Smooth muscle cell of the brain vasculature (primary cell): ENCODE results near the gene PIGQ.

ENCODE experiments used
- DNase-seq: peaks from one replicate; pipeline ENCODE4 v3.0.0-alpha.2; 2012; ENCODE audit warnings: low read depth, low spot score

The PIGQ gene

DNA sequence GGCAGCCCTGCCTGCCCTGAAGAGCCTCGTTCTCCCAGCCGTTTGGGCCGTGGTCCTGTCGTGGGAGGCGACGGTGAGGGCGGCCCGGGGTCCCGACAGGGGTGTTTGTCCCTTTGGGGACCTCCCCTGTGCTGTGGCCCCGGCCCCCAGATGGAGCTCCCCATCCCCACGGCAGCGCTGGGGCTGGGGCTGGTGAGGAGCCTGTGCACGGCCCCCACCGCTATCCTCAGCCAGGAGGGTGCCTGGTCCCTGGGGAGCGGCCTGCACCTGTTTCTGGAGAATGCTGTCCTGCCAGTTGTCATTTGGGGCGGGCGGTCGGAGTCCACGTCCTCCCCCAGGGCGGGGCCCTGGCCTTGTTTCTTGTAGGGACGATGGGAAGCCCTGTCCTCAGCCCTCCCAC, 35.6 kb upstream of the PIGQ start:
- no peak for DNase-seq

DNA sequence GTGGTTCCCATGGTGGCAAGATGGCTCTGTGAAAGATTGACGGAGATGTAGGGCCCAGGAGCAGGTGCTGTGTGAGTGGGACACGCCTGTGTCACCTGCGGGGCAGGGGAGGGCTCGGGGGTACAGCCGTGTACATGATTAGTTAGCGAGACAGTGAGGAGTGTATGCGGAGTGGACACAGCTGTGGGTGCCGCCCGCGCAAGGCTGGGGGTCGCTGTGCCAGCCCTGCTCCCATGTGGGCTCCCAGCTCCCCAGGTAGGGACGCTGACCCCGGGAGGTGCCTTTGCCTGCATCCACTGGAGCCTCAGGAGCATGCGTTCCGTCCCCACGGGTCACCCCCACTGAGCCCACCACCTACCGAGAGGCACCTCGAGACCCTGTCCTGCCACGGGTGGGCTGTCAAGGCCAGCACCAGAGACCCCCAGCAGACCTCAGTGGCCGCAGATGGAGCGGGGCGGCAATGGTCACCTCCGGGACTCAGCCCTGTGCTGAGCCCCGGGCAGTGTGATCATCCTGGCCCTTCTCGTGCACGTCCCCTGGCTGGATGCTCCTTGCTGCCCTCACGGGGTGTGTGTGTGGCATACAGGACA, 34.8 kb upstream of the PIGQ start:
- DNase-seq: no peak

DNA sequence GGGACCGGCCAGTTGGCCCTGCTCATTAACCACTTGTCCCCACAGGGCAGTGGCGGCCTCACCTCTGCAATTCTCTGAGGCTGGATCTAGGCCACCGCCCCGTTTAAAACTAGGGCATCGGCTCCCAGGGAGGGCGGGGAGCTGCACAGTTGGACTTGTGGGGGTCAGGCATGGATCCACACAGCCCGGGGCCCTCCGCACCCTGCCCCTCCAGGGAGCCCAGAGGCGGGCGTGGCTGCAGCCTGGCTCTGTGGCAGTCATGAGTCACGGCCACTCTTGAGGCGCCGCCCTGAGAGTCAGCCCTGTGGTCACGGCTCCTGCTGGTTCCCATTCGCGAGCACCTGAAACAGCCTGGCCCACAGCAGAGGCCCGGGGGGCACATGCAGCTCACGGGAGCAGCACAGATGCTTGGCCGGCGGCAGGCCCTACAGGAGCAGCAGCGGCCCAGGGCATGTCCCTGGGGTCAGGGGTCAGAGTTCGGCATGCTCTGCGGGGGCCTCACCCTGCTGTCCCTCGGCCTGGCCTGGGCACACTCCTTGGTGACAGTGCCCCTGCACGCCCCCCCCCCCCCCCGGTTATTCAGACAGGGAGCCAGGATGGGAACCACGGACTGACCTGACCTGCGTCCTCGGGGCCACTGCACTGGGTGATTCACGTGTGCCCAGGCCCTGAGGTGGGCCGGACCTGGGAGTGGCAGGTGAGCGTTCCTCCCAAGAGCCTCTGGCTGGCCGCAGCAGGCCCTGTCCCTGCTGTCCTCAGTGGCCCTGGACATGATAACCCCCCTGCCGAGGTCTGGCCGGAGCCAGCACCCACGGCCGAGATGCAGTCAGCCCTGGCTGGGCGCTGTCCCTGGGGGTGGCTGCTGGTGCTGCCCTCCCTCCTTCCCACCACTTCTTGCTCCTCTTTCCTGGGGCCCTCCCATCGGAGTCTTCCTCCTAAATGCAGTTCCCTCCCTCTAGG, 34.0 kb upstream of the PIGQ start:
- DNase-seq: no peak

DNA sequence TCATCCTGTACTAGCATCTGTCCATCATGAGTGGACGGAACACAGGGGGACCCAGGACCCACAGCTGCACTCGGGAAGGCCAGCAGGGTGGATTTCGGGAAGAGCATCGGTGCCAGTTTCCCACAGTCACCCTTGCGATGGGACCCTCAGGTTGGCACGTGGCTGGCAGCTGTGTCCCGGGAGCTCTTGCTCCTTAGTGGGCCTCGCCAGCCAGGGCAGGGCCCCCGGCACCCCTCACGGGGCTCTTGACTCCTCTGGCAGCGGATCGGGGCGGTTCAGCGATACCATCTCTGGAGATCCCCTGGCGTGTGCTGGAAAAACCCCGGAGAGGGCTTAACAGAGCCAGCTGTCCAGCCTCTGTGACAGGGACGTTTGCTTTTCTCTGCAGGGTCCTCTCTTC, 33.0 kb upstream of the PIGQ start:
- DNase-seq: no peak

DNA sequence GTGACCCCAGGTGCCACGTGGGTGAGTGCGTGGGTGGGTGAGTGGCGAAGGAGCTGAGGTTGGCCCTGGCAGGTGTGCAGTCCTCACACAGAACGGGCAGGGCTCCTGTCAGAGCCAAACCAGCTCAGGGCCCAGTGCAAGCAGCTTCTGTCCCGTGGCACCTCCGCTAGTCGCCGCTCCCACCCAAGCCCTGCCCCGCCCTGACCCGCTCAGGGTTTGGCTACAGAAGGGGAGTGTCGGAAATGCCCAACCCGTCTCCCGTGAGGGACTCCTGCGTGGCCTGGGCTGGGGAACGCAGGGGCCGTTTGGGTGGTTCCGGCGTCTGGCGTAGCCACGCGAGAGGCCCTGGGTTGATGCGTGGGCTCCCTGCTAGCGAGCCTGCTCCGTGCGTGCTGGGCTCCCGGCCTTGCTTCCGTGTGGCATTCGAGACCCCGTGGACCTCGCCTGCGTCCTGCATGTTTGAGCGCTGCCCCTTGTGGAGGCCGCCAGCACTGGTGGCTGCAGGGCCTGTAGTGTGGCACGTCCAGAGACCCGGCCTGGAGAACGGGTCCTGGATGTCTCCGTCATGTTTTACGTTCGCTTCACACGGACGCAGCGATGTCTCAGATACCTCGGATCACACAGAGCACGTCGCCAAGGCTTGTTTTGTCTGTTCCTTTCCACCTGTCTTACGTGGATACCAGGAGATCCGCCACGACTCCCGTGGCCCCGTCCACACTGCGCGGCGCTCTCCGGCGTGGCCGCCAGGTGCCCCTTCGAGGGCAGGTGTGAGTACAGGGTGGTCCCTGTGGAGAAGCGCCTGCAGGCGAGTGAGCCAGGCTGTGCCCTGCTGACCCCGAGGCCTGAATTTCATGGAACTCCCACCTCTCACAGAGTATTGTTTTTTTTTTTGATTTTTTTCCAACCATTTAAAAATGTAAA, 32.1 kb upstream of the PIGQ start:
- DNase-seq: no peak

DNA sequence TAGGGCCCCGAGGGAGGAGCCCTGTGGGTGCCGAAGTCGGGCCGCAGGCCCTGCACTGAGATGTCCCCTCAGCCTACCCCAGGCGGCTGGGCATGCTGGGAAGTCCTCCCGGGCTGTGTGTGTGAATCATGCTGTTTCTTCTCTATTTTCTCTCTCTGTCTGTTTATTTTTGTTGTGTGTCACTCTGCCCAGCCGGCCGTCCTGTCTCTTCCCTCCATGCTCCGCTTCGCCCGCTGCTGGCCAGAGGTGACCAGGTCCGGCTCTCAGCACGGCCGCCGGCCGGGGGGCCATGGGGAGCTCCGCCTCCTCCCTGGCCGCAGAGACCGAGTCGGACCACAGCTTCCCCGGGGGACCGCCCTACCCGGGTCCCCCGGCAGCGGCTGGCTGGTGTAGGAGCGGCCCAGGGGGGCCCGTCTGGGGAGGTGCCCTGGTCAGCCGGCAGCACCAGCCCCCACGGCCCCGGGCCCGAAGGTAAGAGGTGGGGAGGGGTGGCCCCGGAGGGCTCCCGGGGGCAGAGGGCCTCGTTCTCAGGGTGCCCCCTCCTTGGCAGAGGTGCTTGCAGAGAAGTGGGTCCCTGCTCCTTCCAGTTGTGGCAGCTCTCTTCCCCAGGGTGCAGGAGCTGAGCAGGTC, 29.8 kb upstream of the PIGQ start:
- no peak for DNase-seq

DNA sequence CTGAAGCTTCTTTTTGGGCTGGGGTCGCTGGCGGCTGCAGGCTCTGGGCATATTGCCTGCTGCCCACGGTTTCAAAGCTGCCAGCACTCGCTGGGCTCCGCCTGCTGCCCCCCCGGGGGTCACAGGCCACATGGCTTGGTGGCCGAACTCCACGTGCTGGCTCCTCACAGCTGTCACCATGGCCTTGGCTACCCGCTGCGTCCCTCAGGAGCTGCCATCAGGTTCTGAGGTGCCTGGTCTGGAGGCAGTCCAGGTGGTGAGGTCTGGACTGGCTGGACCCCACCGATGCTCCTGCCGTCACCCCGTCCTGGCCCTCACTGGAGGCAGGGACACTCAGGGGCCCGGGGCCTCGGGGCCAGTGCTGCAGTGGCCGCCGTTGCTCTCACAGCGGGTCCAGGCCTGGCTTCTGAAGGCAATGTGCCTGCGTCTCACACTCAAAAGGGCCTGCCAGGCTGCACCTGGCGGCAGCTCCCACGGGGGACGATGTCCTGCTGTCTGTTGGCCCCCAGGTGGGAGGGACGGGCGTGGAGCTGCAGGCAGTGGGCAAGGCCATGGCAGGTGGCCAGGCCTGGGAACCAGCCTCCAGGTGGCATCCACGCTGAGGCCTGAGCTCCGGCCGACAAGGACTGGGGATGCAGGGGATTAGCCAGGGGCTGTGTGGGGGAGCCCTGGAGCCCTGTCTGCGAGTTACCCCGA, 29.0 kb upstream of the PIGQ start:
- no peak for DNase-seq

DNA sequence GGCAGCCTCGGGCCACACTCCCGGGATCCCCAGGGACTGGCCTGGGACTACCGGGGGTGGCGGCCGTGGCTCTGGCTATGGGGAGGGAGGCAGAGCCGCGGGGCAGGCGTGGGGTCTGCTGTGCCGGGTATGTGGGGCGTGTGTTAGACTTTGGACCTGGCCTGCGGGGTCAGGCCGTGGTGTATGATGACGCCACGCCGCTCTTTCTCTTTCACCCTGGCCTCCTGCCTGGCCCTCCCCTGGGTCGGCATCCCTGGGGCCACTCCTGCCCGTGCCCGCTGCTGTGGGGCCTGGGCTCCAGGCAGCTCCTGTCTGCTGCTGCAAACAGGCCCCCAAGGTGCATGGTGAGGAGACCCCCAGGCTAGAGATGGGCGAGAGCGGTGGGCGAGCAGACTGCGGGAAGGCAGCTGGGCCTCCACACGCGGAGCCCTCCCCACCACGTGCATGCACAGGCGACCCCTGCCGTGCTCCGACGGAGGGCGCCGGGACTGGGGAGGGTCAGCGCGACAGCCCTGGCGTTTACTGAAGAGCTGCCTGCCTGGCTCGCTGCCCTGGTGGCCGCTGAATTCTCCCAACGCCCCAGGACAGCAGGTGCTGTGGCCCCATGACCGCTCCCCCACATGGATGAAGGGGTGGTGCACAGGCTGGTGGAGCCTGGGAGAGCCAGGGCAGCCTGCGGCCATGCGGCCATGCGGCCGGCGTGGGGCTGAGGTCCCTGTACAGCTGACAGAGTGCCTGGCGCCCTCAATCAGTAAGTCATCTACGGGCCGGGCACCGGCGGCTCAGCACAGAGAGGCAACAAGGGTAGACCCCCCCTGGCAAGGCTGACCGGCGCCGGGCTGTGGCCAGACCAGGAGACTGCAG, 26.2 kb upstream of the PIGQ start:
- no peak for DNase-seq

DNA sequence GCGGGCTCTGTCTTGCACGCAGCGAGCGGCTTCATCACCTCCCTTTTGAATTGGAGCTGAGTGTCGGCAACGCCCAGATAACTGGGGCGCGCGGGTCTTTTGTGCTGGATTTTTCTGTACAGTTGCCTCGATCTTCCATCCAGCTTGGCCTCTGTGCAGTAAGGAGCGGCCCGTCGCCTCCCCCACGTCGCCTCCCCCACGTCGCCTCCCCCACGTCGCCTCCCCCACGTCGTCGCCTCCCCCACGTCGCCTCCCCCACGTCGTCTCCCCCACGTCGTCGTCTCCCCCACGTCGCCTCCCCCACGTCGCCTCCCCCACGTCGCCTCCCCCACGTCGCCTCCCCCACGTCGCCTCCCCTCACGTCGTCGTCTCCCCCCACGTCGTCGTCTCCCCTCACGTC, 25.3 kb upstream of the PIGQ start:
- DNase-seq: no peak

DNA sequence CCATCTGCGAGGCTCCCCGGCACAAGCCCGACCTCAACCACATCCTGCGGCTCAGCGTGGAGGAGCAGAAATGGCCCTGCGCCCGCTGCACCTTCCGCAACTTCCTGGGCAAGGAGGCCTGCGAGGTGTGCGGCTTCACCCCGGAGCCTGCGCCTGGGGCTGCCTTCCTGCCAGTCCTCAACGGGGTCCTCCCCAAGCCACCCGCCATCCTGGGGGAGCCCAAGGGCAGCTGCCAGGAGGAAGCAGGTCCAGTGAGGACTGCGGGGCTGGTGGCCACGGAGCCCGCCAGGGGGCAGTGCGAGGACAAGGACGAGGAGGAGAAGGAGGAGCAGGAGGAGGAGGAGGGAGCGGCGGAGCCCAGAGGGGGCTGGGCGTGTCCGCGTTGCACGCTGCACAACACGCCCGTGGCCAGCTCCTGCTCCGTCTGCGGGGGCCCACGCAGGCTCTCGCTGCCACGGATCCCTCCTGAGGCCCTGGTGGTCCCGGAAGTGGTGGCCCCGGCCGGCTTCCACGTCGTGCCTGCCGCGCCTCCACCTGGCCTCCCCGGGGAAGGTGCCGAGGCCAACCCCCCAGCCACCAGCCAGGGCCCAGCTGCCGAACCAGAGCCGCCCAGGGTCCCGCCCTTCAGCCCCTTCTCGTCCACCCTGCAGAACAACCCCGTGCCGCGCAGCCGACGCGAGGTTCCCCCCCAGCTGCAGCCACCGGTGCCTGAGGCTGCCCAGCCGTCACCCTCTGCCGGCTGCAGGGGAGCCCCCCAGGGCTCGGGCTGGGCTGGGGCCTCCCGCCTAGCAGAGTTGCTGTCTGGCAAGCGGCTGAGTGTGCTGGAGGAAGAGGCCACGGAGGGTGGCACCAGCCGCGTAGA, 22.6 kb upstream of the PIGQ start:
- no peak for DNase-seq

DNA sequence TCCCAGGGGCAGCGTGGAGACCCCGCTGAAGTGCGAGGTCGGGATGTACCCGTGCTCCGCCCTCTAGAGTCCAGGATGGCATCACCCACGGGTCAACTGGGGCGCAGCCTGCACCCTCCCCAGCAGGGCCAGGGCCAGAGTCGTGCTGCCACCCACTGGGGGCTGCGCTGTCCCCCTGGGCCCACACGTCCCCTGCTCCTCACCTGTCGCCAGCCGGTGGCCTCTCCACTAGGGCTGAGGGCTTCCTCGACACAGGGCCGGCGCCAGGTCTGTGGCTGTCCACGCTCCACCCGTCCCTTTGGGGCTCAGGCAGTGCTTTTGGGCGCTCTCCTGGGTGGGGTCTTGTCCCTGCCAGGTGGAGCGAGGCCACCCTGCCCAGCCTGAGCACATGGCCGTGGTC, 21.2 kb upstream of the PIGQ start:
- no peak for DNase-seq

DNA sequence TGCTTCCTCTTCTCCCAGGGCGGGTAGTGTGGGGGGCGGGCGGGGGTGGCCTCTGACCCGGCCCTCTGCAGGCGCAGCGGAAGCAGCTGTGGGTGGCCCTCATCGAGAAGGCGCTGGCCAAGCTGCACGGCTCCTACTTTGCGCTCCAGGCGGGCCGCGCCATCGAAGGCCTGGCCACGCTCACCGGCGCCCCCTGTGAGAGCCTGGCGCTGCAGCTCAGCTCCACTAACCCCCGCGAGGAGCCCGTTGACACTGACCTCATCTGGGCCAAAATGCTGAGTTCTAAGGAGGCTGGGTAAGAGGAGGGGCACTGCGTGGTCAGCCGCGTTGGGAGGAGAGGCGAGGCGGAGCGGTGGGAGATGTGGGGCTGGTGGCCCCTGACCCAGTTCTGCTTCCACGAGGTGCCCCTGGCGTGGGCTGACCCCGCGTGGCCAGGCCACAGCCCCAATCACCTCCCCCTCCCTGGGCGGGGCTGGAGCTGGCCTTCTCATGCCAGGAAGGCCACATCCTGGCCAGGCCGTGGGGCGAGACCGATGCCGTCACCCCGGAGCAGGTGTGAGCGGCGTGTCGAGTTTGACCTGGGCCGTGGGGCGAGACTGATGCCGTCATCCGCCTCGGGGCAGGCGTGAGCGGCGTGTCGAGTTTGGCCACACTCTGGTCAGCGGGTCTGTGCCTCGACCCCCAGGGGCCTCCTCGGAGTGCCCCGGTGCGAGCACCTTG, 20.1 kb upstream of the PIGQ start:
- DNase-seq: no peak

DNA sequence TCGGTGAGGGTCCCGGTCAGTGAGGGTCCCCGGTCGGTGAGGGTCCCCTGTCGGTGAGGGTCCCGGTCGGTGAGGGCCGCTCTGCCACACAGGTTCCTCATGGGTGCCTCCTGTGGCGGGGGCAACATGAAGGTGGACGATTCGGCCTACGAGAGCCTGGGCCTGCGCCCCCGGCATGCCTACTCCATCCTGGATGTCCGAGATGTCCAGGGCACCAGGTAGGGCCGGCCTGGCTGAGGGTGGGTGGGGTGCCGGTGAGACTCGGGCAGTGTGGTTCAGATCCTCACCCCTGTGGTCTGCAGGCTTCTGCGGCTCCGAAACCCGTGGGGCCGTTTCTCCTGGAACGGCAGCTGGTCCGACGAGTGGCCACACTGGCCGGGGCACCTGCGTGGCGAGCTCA, 18.6 kb upstream of the PIGQ start:
- DNase-seq: no peak

DNA sequence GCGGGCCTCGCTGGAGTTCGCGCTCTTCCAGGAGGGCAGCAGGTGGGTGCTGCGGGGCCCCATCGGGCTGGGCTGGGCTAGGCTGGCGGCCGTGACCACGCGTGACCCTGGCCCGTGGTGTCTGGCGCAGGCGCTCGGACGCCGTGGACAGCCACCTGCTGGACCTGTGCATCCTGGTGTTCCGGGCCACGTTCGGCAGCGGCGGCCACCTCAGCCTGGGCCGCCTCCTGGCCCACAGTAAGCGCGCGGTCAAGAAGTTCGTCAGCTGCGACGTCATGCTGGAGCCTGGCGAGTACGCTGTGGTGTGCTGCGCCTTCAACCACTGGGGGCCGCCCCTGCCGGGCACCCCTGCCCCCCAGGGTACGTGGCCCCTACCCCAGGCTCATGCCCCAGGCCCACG, 17.6 kb upstream of the PIGQ start:
- no peak for DNase-seq

DNA sequence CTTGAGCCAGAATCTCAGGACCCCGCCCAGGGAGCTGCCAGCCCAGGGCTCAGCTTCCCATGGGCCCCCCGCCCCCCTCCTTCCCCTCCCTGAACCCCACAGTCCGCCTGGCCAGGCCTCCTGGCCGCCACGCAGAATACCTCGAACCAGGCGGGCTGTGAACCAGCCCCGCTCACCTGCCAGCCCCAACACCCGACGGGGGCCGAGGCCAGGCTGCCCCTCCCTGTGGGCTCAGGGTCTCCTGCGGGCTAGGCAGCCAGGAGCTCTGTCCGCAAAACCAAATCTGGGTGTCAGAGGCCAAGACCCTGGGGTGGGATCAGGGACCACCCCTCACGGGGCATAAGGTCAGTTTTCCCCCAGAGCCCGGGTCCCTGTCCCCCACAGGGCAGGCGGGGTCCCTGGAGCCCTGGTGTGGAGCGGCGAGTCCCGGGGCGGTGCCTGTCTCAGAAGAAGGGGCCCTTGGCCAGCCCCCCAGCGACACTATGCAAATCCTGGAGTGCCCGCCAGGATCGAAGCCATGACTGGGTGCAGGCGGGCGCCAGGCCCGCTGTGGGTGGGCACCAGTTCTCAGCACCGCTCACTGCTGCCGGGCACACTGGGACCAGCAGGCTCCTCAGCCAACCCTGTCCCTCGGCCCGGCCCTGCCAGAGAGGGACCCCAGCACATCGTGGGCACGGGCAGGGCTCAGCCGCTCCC, 16.0 kb upstream of the PIGQ start:
- no peak for DNase-seq

DNA sequence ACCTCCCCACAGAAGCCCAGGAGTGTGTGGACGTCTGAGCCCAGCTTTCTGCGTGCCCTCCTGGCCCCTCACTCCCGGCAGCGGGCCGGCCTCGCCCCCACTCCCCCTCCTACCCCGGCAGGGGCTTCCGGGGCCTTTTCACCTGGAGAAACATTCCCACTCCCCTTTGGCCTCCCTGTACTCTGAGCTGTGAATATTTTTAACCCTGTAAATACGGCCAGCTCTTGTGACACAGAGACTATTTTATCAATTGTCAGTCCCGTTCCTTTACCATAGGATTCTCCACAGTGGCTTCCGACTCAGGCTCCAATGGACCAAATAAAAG, 15.5 kb upstream of the PIGQ start:
- DNase-seq: no peak

DNA sequence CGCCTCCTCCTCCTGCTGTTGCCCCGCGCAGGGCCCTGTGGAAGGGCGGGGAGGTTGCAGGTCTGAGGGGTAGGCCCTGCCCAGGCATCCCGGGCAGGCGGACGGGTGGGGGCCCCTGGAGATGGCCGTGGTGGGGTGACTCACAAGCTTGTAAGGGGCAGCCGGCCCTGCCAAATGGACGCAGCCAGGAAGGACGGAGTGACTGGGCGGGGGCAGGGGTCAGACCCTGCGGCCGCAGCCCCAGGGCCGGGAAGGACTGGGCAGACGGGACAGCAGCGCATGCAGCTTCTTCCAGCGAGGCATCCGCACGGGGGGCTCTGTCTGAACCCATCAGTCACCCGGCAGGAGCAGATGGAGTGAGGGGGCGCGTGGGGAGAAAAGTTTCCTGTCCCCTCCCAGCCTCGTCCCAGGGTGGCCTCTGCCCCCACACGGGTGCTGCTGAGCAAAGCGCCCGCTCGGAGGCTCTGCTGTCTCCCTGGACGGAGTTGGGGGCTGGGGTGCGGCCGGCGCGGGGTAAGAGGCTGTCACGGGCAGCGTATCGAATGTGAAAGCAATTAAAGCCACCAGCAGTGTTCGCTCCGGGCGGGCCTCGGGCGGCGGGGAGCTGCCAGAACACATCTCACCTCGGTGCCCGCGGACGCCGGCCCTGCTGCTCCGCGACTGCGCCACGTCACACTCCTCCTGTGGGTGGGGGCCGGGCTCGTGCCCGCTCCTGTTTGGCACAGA, 15.0 kb upstream of the PIGQ start:
- no peak for DNase-seq
